Fibroblast of villous mesenchyme (primary cell): ENCODE results near the gene EFEMP1. TPM values are rescaled to one million over a fixed set of nuclear protein-coding genes. Genes with fewer than 3 reads are reported as not detected.

Experiments
- DNase-seq: peaks from one replicate; pipeline ENCODE4 v3.0.0-alpha.2; 2010; ENCODE audit warnings: low read depth
- H3K4me3 ChIP-seq: 2 replicates; pipeline ENCODE4 v1.5.1; 2011; ENCODE audit warnings: low read depth, mild to moderate bottlenecking, low read length
- total RNA-seq: library from RNA; depleted of rRNA; stranded (reverse); fragments of >200 nt; gene quantifications from 2 replicates; pipeline ENCODE4 v1.2.3, GENCODE V29; 2012
- TF ChIP-seq, protein P1 (sequence below): IDR thresholded peaks from 2 replicates; pipeline ENCODE4 v1.5.1; 2012; ENCODE audit warnings: low read depth, mild to moderate bottlenecking, low read length; ENCODE audit not compliant: insufficient read depth

EFEMP1 gene
- total RNA-seq, 1 donor, result 22.9 TPM

DNA sequence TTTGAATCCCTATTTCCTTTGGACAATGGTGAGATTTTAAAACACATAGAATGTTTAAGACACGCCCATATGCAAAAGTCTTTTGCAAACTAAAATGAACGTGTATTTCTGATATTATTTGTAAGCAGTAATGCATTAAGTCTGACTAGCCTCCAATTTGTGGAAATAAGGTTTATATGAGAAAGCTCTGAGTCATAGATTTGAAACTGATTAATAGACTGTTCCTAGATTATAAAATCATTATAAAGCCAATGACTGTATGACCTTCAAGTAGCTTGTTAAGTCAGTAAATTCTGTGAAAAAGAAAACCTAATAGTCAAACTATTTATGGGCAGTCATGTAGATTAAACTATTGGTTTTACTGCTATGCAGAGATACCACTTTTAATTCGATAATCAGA is 12.8 kb upstream of the EFEMP1 start:
- TF ChIP-seq, protein P1, sequence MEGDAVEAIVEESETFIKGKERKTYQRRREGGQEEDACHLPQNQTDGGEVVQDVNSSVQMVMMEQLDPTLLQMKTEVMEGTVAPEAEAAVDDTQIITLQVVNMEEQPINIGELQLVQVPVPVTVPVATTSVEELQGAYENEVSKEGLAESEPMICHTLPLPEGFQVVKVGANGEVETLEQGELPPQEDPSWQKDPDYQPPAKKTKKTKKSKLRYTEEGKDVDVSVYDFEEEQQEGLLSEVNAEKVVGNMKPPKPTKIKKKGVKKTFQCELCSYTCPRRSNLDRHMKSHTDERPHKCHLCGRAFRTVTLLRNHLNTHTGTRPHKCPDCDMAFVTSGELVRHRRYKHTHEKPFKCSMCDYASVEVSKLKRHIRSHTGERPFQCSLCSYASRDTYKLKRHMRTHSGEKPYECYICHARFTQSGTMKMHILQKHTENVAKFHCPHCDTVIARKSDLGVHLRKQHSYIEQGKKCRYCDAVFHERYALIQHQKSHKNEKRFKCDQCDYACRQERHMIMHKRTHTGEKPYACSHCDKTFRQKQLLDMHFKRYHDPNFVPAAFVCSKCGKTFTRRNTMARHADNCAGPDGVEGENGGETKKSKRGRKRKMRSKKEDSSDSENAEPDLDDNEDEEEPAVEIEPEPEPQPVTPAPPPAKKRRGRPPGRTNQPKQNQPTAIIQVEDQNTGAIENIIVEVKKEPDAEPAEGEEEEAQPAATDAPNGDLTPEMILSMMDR, result no peak
- no peak for DNase-seq

DNA sequence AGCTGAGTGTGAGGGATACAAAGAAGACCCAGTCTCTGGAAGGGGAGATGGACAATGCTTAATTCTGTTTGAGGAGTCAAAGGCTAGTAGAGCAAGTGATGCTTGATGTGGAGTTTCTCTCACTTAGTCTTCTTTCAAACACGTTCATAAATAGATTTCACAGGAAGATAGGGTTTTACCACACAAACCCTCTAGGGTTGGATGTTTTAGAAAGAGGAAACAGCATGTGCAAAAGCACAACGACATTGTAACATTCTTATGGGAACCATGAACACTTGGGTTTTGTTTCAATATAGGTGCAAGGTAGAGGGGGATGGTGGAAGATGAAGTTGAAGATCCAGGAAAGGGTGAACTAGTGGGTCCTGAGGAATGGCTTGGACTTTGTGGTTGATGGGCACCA is 10.8 kb upstream of the EFEMP1 start:
- no peak for DNase-seq
- H3K4me3 ChIP-seq, result no peak overlapping the region
- TF ChIP-seq, protein P1, result no peak

More for the DNA sequence above, 12.8 kb upstream of the EFEMP1 start:
- H3K4me3 ChIP-seq, result no peak overlapping the region

DNA sequence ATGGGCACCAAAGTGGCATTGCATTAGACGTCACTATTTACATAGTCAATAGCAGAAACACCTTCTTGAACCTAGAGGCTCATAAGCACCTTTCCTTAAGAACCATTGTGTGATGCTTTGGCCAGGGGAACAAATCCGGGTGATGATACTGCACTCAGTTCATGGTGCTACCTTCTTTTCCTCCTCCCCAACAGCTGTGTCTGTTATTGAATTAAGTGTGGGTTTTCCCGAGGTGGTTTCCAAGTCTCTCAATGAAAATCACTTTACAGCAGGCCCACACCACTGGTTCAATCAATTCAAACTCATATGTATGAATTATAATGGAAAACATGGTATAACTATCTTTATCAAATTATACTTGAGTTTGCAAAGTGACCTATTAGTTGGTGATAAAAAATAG is 9.3 kb upstream of the EFEMP1 start:
- H3K4me3 ChIP-seq, result no peak overlapping the region
- no peak for DNase-seq
- TF ChIP-seq, protein P1, result no peak

DNA sequence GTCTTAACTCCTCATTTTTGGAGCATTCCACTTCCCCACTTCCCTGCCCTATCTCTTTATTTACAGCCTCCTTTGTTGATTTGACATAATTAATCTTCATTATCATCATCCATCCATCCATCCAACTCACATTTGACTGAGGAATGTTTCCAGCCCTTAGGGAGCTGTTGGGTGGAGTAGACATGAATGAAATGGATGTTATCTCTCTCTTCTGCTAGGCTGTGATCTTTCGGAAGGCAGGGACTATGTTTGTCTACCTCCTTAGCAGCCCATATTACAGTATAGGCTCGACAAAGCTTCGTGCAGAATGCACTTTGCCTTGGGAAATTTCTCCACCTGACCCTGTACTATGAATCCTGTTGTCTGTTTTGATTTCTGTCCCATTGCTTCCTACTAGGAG is 7.7 kb upstream of the EFEMP1 start:
- DNase-seq, result no peak
- TF ChIP-seq, protein P1, result no peak
- no peak overlapping the region for H3K4me3 ChIP-seq

DNA sequence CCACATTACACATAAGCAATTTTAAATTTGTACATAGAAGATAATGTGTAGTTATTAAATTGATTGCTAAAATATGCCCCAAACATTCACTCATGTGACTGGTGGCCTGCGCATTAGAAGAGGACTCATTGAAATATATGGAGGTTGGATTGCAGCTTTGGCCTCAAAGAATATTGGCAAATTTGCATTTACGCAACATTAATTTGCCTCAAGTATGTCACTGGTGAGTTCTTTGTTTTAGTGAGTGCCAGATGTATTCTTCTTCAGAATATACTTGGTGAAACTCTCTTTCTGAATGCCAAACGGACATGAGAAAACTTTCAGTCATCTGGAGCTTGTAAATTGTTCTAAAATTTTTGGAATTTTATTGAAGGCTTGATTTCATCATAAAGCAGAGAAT is 5.9 kb upstream of the EFEMP1 start:
- TF ChIP-seq, protein P1, result no peak
- no peak for DNase-seq
- no peak overlapping the region for H3K4me3 ChIP-seq

DNA sequence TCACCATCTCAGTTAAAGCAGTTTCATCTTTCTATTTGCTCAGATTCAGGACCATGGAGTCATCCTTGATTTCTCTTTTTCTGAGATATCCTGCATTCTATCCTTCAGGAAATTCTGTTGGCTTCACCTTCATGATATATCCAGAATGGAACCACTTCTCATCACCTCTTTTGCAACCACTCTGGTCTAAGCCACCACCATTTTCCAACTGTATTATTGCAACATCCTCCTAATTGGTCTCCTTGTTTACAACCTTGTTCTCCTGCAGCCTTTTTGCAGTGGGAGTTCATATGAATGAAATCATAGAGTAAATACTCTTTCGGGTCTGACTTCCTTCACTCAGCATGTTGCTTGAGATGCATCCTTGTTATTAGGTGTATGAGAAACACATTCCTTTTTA is 3.4 kb upstream of the EFEMP1 start:
- TF ChIP-seq, protein P1, result no peak
- DNase-seq, result no peak
- H3K4me3 ChIP-seq, result no peak overlapping the region

DNA sequence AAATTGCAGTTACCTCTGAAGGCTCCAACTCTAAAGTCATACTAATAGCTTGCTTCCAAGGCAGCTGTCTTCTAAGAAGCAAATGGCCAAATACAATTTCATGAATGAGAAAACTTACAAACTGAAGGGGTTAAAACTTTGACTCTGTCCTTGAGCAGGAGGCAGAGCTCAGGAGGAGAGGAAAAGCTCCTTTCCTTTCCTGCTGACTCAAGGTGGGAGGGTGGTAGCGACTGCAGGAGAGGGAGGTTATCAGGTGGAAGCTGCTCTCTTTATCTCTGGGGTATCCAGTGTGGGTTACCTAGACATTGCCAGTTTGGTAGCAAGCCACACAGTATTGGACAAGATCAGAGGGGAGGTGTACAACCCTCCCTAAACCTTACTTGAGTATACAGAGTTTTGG is 2.7 kb upstream of the EFEMP1 start:
- DNase-seq, result no peak
- TF ChIP-seq, protein P1, result no peak
- H3K4me3 ChIP-seq, result no peak overlapping the region
